LHCN-M2 (cell line): ENCODE measurements around the gene KRTAP6-3. TPM values are rescaled to one million over a fixed set of nuclear protein-coding genes. Genes with fewer than 3 reads are reported as not detected.

Experiments used
- DNase-seq: peaks from one replicate; pipeline ENCODE4 v3.0.0-alpha.2; 2012; ENCODE audit warnings: low read depth
- total RNA-seq: library from RNA; depleted of rRNA; stranded (reverse); fragments of >200 nt; gene quantifications from 2 replicates; pipeline ENCODE4 v1.2.3, GENCODE V29; 2014; rRNA removed

KRTAP6-3 gene
- total RNA-seq, 1 experiment from 2014 or later, result not detected

DNA sequence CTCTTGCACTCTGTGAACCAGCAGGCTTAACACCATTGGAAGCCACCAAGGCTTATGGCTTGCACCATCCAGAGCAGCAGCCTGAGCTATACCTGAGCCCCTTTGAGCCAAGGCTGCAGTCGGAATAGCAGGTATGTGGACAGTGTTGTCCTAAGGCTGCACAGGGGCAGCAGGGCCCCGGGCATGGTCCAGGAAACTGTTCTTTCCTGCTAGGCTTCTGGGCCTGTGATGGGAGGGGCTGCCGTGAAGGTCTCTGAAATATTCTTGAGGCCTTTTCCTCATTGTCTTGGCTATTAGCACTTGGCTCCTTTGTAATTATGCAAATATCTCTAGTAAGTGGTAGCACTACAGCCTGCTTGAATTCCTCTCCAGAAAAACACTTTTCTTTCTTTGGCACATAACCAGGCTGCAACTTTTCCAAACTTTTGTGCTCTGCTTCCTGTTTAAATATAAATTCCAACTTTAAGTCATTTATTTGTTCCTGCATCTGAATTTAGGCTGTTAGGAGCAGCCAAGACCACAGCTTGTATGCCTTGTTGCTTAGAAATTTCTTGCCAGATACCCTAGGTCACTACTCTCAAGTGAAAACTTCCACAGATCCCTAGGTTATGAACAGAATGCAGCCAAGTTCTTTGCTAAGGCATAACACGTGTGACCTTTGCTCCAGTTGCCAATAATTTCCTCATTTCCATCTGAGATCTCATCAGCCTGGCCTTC is 33.4 kb downstream of the KRTAP6-3 start:
- no peak for DNase-seq

DNA sequence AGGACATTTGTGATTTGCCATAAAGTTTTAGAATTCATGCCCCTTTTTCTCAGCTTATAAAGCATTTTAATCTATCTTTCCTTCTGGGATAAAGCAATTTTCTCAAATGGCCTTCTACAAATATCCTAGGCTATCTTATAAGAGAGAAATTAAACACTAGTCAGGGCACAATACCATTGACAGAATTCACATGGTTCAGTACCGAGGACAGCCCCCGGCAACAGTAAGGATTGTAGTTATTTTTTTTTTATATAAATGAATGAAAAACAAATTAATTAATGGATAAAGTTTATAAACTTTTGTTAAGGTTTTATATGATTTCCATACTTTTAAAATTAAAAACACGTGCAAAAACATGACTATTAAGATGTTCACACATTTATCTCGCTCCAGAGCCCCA is 35.9 kb downstream of the KRTAP6-3 start:
- no peak for DNase-seq

DNA sequence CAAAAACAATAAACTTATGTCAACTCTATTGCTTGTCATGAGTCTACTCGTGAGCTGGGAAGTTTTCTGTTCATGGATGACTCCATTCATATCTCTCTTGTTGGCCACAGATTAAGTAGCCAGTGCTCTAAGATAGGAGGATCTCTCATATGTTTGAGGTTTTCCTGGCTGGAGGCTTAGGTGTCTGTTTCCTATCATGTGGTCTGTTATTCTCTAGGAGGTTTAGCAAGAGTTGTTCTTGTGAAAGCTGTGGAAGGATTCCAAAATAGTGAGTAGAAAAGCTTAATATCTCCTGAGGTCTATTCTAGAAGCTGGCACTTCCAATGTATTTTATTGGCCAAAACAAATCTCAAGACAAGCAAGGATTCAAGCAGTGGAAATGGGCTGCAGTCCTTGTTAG is 37.0 kb downstream of the KRTAP6-3 start:
- DNase-seq, result no peak

DNA sequence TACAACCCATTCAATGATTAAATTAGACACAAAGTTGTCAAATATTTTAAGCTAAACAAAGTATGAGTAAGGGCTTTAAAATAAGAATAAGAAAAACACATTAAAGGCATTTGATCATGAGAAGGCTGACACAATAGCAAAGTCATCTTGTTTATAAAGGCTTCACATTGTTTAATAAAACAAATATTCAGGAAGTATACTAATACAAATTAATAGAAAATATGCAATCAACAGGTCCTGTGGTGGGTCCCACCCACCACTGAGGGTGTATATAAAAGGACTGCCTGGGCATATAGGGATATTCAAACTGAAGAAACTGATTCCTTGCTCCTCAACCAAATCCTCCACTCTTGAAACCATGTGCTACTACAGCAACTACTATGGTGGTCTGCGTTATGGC is 42.7 kb downstream of the KRTAP6-3 start, which contains the start of gene KRTAP20-2:
Gene KRTAP20-2 (plus strand): TSS at position 301 of the 400 bp plus-strand sequence. CDS start 58 bp downstream, at position 359.
- no peak for DNase-seq

DNA sequence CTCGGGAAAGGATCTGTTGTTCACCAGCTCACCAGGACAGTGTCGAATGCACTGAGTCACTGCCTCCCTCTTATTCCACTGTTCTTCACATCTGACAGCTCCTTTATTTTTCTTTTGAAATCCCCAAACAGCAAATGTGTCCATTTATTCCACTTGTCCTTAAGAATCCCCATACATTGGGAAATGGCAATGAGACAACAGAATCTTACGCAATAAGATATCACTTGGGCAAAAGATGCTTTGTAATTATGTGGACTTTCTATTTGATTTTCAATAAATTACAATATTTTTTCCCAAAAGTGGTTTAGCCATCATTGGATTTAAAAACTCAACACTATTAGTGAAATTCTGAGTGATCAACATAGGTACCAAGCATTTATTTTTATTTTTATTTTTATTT is 46.4 kb downstream of the KRTAP6-3 start:
- no peak for DNase-seq

DNA sequence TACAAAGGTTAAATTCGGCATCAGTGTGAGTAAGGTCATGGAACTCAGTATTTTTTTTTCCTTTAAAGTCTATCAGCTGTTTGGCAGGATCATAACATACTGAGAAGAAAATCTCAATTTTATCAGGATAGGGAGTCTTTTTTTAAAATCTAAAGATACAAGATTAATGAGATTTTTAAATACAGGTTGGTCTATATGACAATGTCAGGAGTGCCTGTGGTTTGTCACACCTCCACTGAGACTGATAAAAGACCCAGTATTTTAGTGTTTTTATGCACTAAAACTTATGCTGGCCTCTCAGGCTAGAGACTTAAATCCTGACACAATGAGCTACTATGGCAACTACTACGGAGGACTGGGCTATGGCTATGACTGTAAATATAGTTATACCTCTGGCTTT is 50.3 kb downstream of the KRTAP6-3 start, which contains the start of gene KRTAP20-3:
Gene KRTAP20-3 (plus strand): TSS at position 301 of the 400 bp plus-strand sequence.
- DNase-seq, result no peak

Other genes with a start within 250 kb of the KRTAP6-3 start
- not detected in 2 replicates for gene KRTAP23-1, start 243.8 kb upstream of the KRTAP6-3 start, total RNA-seq
- gene KRTAP13-2, start 220.2 kb upstream of the KRTAP6-3 start, total RNA-seq, result not detected in 2 replicates
- not detected in 2 replicates for gene KRTAP13-1, start 196.4 kb upstream of the KRTAP6-3 start, total RNA-seq
- gene KRTAP13-3, start 166.5 kb upstream of the KRTAP6-3 start, total RNA-seq, result not detected in 2 replicates
- gene KRTAP13-4, start 162.2 kb upstream of the KRTAP6-3 start, total RNA-seq, result not detected in 2 replicates
- gene KRTAP15-1, start 152.2 kb upstream of the KRTAP6-3 start, total RNA-seq, result not detected in 2 replicates
- gene KRTAP19-1, start 112.1 kb upstream of the KRTAP6-3 start, total RNA-seq, result not detected in 2 replicates
- not detected in 2 replicates for gene KRTAP19-2, start 105.0 kb upstream of the KRTAP6-3 start, total RNA-seq
- not detected in 2 replicates for gene KRTAP19-3, start 100.4 kb upstream of the KRTAP6-3 start, total RNA-seq
- not detected in 2 replicates for gene KRTAP19-4, start 95.3 kb upstream of the KRTAP6-3 start, total RNA-seq
- gene KRTAP19-5, start 90.3 kb upstream of the KRTAP6-3 start, total RNA-seq, result not detected in 2 replicates
- gene KRTAP19-6, start 50.6 kb upstream of the KRTAP6-3 start, total RNA-seq, result not detected in 2 replicates
- gene KRTAP19-7, start 31.1 kb upstream of the KRTAP6-3 start, total RNA-seq, result not detected in 2 replicates
- gene KRTAP22-2, start 2.0 kb upstream of the KRTAP6-3 start, total RNA-seq, result not detected in 2 replicates
- gene KRTAP6-2, start 6.5 kb downstream of the KRTAP6-3 start, total RNA-seq, result not detected in 2 replicates
- not detected in 2 replicates for gene KRTAP22-1, start 8.6 kb downstream of the KRTAP6-3 start, total RNA-seq
- gene KRTAP6-1, start 21.5 kb downstream of the KRTAP6-3 start, total RNA-seq, result not detected in 2 replicates
- gene KRTAP20-1, start 24.0 kb downstream of the KRTAP6-3 start, total RNA-seq, result not detected in 2 replicates
- not detected in 2 replicates for gene KRTAP20-4, start 28.2 kb downstream of the KRTAP6-3 start, total RNA-seq
- not detected in 2 replicates for gene KRTAP20-2, start 42.8 kb downstream of the KRTAP6-3 start, total RNA-seq
- not detected in 2 replicates for gene KRTAP20-3, start 50.4 kb downstream of the KRTAP6-3 start, total RNA-seq
- gene KRTAP21-3, start 126.3 kb downstream of the KRTAP6-3 start, total RNA-seq, result not detected in 2 replicates
- not detected in 2 replicates for gene KRTAP21-2, start 154.8 kb downstream of the KRTAP6-3 start, total RNA-seq
- not detected in 2 replicates for gene KRTAP21-1, start 163.0 kb downstream of the KRTAP6-3 start, total RNA-seq
- gene KRTAP8-1, start 220.8 kb downstream of the KRTAP6-3 start, total RNA-seq, result not detected in 2 replicates
- gene KRTAP7-1, start 237.3 kb downstream of the KRTAP6-3 start, total RNA-seq, result not detected in 2 replicates